ENCODE data around the gene PTOV1.

The PTOV1 gene

GRCh38 chr19:49823472-49823871, 27.5 kb upstream of the PTOV1 start:
- Mint-ChIP-seq H3K27ac (no peak overlapping the region), H3K36me3 (ENCODE audit: low read depth) (peaks cover 35% of the 10 kb centered on the region), H3K4me1 (peaks cover 48% of the 10 kb centered on the region), H3K4me3 (no peak overlapping the region), H3K9me3 (no peaks in the 10 kb centered on the region), H3K27me3 (ENCODE audit: low read depth, poor library complexity) (no peaks in the 10 kb centered on the region)
- TF ChIP-seq, protein P1, sequence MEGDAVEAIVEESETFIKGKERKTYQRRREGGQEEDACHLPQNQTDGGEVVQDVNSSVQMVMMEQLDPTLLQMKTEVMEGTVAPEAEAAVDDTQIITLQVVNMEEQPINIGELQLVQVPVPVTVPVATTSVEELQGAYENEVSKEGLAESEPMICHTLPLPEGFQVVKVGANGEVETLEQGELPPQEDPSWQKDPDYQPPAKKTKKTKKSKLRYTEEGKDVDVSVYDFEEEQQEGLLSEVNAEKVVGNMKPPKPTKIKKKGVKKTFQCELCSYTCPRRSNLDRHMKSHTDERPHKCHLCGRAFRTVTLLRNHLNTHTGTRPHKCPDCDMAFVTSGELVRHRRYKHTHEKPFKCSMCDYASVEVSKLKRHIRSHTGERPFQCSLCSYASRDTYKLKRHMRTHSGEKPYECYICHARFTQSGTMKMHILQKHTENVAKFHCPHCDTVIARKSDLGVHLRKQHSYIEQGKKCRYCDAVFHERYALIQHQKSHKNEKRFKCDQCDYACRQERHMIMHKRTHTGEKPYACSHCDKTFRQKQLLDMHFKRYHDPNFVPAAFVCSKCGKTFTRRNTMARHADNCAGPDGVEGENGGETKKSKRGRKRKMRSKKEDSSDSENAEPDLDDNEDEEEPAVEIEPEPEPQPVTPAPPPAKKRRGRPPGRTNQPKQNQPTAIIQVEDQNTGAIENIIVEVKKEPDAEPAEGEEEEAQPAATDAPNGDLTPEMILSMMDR (IDR thresholded peaks at IDR 0.05) = no peak
- no peak for DNase-seq

DNA sequence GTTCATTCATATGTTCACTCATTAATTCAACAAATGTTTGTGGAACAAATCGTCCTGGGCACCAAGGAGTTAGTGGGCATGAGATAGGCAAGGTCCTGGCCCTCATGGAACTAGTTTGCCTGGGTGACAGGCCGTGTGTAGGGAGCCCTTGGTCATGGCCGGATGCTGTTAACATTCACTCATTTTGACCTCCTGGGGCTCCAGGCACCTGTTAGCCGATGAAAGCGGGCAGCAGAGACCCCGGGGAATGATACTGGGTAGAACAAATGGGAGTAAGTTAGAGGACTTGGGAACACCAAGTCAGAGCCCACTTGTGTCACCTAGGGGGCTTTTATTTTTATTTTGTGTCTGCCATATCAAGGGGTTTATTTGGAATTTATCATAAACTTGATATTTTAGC, 26.3 kb upstream of the PTOV1 start:
- Mint-ChIP-seq H3K4me1 (peaks cover 44% of the 10 kb centered on the region), H3K36me3 (ENCODE audit: low read depth) (peaks cover 35% of the 10 kb centered on the region), H3K27me3 (ENCODE audit: low read depth, poor library complexity) (no peaks in the 10 kb centered on the region), H3K9me3 (no peaks in the 10 kb centered on the region), H3K4me3 (no peak overlapping the region), H3K27ac (no peak overlapping the region)
- TF ChIP-seq, protein P1 (IDR thresholded peaks at IDR 0.05) = no peak
- no peak for DNase-seq

DNA sequence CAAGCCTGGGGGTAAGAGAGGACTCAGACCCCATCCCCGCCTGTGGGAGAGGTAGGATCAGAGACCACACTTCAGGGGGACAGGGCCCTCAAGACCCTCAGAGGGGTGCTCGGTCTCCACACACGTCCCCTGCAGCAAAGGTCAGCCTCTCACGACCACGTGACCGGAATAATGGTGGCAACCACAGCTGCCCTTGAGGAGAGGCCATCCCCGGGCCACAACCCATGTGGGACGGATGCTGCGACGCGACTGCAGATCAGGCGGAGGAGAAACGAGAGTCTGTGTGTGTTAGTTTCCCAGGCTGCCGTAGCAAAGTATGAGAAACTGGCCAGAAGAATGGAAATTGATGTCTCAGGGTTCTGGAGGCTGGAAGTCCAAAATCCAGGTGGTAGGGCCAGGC, 23.9 kb upstream of the PTOV1 start:
- H3K9me3 Mint-ChIP-seq = no peaks in the 10 kb centered on the region
- no peak overlapping the region for H3K4me3 Mint-ChIP-seq
- H3K4me1 Mint-ChIP-seq = peaks cover 34% of the 10 kb centered on the region
- H3K27ac Mint-ChIP-seq = no peak overlapping the region
- peaks cover 28% of the 10 kb centered on the region for H3K36me3 Mint-ChIP-seq (ENCODE audit: low read depth)
- DNase-seq = no peak
- TF ChIP-seq, protein P1 (IDR thresholded peaks at IDR 0.05) = no peak
- no peaks in the 10 kb centered on the region for H3K27me3 Mint-ChIP-seq (ENCODE audit: low read depth, poor library complexity)

GRCh38 chr19:49829200-49829599, 21.8 kb upstream of the PTOV1 start:
- Mint-ChIP-seq H3K27ac (peak overlapping the region; percentile 51), H3K4me1 (peaks cover 37% of the 10 kb centered on the region), H3K9me3 (no peaks in the 10 kb centered on the region), H3K36me3 (ENCODE audit: low read depth) (peaks cover 27% of the 10 kb centered on the region), H3K4me3 (no peak overlapping the region), H3K27me3 (ENCODE audit: low read depth, poor library complexity) (peaks cover 2% of the 10 kb centered on the region)
- TF ChIP-seq, protein P1 (IDR thresholded peaks at IDR 0.05) = no peak
- DNase-seq = no peak

DNA sequence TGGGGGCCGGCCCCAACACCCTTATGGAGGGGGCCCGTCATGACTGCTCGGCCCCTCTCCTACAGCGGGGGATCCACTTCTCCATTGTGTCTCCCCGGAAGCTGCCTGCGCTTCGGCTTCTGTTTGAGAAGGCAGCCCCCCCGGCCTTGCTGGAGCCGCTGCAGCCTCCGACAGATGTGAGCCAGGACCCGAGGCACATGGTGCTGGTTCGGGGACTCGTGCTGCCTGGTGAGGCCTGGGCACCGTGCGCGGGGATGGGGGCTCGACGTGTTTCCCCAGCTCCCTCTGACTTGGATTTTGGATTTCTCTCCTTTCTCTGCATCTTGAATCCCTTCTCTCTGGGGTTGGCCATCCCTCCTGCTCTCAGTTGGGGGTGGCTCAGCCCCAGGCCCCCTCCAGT, 21.2 kb upstream of the PTOV1 start:
- Mint-ChIP-seq H3K9me3 (no peaks in the 10 kb centered on the region), H3K27me3 (ENCODE audit: low read depth, poor library complexity) (peaks cover 2% of the 10 kb centered on the region), H3K4me1 (peaks cover 40% of the 10 kb centered on the region), H3K36me3 (ENCODE audit: low read depth) (peaks cover 24% of the 10 kb centered on the region), H3K4me3 (no peak overlapping the region), H3K27ac (no peak overlapping the region)
- no peak for DNase-seq
- TF ChIP-seq, protein P1 (IDR thresholded peaks at IDR 0.05) = no peak

GRCh38 chr19:49830766-49831165, 20.2 kb upstream of the PTOV1 start:
- H3K9me3 Mint-ChIP-seq = no peaks in the 10 kb centered on the region
- peaks cover 45% of the 10 kb centered on the region for H3K4me1 Mint-ChIP-seq
- peaks cover 2% of the 10 kb centered on the region for H3K27me3 Mint-ChIP-seq (ENCODE audit: low read depth, poor library complexity)
- DNase-seq = no peak
- TF ChIP-seq, protein P1 (IDR thresholded peaks at IDR 0.05) = no peak
- no peak overlapping the region for H3K27ac Mint-ChIP-seq
- H3K36me3 Mint-ChIP-seq (ENCODE audit: low read depth) = peaks cover 28% of the 10 kb centered on the region
- no peak overlapping the region for H3K4me3 Mint-ChIP-seq

Data from nephron progenitor cell (in vitro differentiated cells).